ENCODE results near the gene OLFML1. TPM values are rescaled to one million over a fixed set of nuclear protein-coding genes. Genes with fewer than 3 reads are reported as not detected.

The OLFML1 gene
- total RNA-seq, 1 experiment from 2014 or later, result not detected

DNA sequence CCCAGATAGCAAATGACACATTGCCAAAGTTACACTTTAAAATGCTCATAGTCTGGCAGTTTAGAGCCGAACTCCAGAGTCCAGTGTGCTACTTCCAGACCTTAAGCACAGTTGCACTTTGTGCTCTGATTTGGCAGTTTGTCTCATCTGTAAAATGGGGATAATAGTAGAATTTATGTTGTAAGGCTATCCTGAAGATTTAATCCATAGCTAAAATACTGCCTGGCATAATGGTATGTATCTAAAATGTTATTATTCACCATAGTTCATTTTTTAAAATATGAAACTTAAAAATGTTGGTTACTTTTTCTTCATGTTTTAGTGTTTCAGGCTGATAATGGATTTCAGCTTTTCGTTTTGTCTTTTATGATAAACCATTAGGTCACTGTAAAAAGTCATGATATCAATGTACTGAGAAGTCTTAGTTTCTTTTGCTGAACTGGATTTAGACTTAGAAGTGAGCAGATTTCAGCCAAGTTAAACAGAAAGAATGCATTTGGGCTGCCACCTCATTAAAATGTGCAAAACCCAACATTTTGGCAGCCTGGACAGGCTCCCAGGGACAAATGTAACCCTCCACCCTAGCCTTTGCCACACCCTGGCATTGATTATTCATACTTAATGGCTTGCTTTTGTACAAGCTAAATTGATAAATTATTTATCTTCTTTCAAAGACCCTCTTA, 933 bp downstream of the OLFML1 start:
- H3K27me3 Mint-ChIP-seq (ENCODE audit: unreplicated experiment), result peaks cover 35% of the 10 kb centered on the region
- H3K27ac Mint-ChIP-seq (ENCODE audit: unreplicated experiment), result no peak overlapping the region
- CTCF ChIA-PET, result no interaction called here
- no peaks in the 10 kb centered on the region for H3K36me3 Mint-ChIP-seq (ENCODE audit: insufficient read depth, unreplicated experiment)
- DNase-seq, result no peak
- H3K9me3 Mint-ChIP-seq (ENCODE audit: low read depth, unreplicated experiment), result no peaks in the 10 kb centered on the region
- H3K4me1 Mint-ChIP-seq (ENCODE audit: low read depth, unreplicated experiment), result no peaks in the 10 kb centered on the region
- no TSS peak for BruUV-seq (replicated peaks)
- H3K4me3 Mint-ChIP-seq (ENCODE audit: low read depth, unreplicated experiment), result no peak overlapping the region
- TF ChIP-seq, protein P1, sequence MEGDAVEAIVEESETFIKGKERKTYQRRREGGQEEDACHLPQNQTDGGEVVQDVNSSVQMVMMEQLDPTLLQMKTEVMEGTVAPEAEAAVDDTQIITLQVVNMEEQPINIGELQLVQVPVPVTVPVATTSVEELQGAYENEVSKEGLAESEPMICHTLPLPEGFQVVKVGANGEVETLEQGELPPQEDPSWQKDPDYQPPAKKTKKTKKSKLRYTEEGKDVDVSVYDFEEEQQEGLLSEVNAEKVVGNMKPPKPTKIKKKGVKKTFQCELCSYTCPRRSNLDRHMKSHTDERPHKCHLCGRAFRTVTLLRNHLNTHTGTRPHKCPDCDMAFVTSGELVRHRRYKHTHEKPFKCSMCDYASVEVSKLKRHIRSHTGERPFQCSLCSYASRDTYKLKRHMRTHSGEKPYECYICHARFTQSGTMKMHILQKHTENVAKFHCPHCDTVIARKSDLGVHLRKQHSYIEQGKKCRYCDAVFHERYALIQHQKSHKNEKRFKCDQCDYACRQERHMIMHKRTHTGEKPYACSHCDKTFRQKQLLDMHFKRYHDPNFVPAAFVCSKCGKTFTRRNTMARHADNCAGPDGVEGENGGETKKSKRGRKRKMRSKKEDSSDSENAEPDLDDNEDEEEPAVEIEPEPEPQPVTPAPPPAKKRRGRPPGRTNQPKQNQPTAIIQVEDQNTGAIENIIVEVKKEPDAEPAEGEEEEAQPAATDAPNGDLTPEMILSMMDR (IDR thresholded peaks at IDR 0.05; ENCODE audit: unreplicated experiment), result no peak
- intact Hi-C loops (cut with micrococcal nuclease; ENCODE audit: unreplicated experiment), result no loop called here

- intact Hi-C loops (cut with micrococcal nuclease; ENCODE audit: unreplicated experiment), result no loop called here
- Mint-ChIP-seq H3K4me1 (ENCODE audit: low read depth, unreplicated experiment) (no peaks in the 10 kb centered on the region), H3K36me3 (ENCODE audit: insufficient read depth, unreplicated experiment) (no peaks in the 10 kb centered on the region), H3K9me3 (ENCODE audit: low read depth, unreplicated experiment) (no peaks in the 10 kb centered on the region), H3K4me3 (ENCODE audit: low read depth, unreplicated experiment) (no peak overlapping the region), H3K27me3 (ENCODE audit: unreplicated experiment) (peaks cover 36% of the 10 kb centered on the region), H3K27ac (ENCODE audit: unreplicated experiment) (no peak overlapping the region)
- TF ChIP-seq, protein P1 (IDR thresholded peaks at IDR 0.05; ENCODE audit: unreplicated experiment), result no peak
- CTCF ChIA-PET, result no interaction called here
- BruUV-seq (replicated peaks), result no TSS peak
- DNase-seq, result no peak
Measured at GRCh38 chr11:7486781-7487140, 1.5 kb downstream of the OLFML1 start.

DNA sequence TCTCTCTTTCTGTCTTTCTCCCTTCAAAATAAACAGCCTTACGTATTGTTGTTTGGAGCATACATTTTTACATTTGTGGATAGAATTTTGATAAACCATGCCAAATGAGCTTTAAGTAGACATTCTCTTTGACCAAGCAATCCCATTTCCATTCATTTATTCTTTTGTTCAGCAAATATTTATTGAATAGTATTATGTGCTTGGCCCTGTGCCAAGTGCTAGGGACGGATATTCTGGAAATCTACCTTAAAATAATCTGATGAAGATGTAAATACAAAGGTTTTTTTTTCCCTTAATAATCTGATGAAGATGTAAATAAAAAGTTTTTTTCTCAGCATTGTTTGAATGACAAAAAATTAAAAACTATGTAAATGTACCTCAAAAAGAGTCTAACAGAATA, 2.1 kb downstream of the OLFML1 start:
- intact Hi-C loops (cut with micrococcal nuclease; ENCODE audit: unreplicated experiment), result no loop called here
- Mint-ChIP-seq H3K9me3 (ENCODE audit: low read depth, unreplicated experiment) (no peaks in the 10 kb centered on the region), H3K36me3 (ENCODE audit: insufficient read depth, unreplicated experiment) (no peaks in the 10 kb centered on the region), H3K27ac (ENCODE audit: unreplicated experiment) (no peak overlapping the region), H3K4me1 (ENCODE audit: low read depth, unreplicated experiment) (no peaks in the 10 kb centered on the region), H3K27me3 (ENCODE audit: unreplicated experiment) (peaks cover 36% of the 10 kb centered on the region), H3K4me3 (ENCODE audit: low read depth, unreplicated experiment) (no peak overlapping the region)
- CTCF ChIA-PET, result no interaction called here
- TF ChIP-seq, protein P1 (IDR thresholded peaks at IDR 0.05; ENCODE audit: unreplicated experiment), result no peak
- BruUV-seq (replicated peaks), result no TSS peak
- DNase-seq, result no peak

GRCh38 chr11:7488681-7489080, 3.4 kb downstream of the OLFML1 start:
- TF ChIP-seq, protein P1 (IDR thresholded peaks at IDR 0.05; ENCODE audit: unreplicated experiment), result no peak
- DNase-seq, result no peak
- H3K4me3 Mint-ChIP-seq (ENCODE audit: low read depth, unreplicated experiment), result no peak overlapping the region
- no peak overlapping the region for H3K27ac Mint-ChIP-seq (ENCODE audit: unreplicated experiment)
- H3K4me1 Mint-ChIP-seq (ENCODE audit: low read depth, unreplicated experiment), result no peaks in the 10 kb centered on the region
- peaks cover 40% of the 10 kb centered on the region for H3K27me3 Mint-ChIP-seq (ENCODE audit: unreplicated experiment)
- intact Hi-C loops (cut with micrococcal nuclease; ENCODE audit: unreplicated experiment), result no loop called here
- H3K9me3 Mint-ChIP-seq (ENCODE audit: low read depth, unreplicated experiment), result no peaks in the 10 kb centered on the region
- CTCF ChIA-PET, result no interaction called here
- no peaks in the 10 kb centered on the region for H3K36me3 Mint-ChIP-seq (ENCODE audit: insufficient read depth, unreplicated experiment)
- BruUV-seq (replicated peaks), result no TSS peak
